HG03460 (cell line): ENCODE results near the gene MLX.
"Not testable (repeated sequence)": the region's sequence is repeated elsewhere in the genome, so short reads cannot be mapped to it uniquely, and the experiment has no call there.

Source experiments
- ATAC-seq: cut with Tn5 transposase; IDR thresholded peaks from one replicate; pipeline ENCODE4 v1.9.1; 2021; ENCODE audit not compliant: unreplicated experiment

Gene MLX

GRCh38 chr17:42577532-42578281, 10.8 kb downstream of the MLX start, which contains the start of gene PSMC3IP:
Gene PSMC3IP, minus strand, starts transcription at chr17:42577729. Its CDS starts 43 bp downstream, at chr17:42577686.
- peak; percentile 70 for ATAC-seq

GRCh38 chr17:42578282-42578869, 11.5 kb downstream of the MLX start:
- ATAC-seq = peak; percentile 40

- no peak for ATAC-seq
These were observed 13.1 kb downstream of the MLX start for GRCh38 chr17:42579794-42580551.

- no peak for ATAC-seq
These were observed 14.9 kb downstream of the MLX start for GRCh38 chr17:42581744-42582270.

GRCh38 chr17:42584880-42585279, 18.0 kb downstream of the MLX start:
- no peak for ATAC-seq

GRCh38 chr17:42585353-42585752, 18.5 kb downstream of the MLX start:
- ATAC-seq = no peak

GRCh38 chr17:42586514-42587230, 19.8 kb downstream of the MLX start:
- no peak for ATAC-seq

GRCh38 chr17:42590886-42591285, 24.0 kb downstream of the MLX start:
- no peak for ATAC-seq

GRCh38 chr17:42591411-42591810, 24.5 kb downstream of the MLX start:
- ATAC-seq = no peak

GRCh38 chr17:42596386-42596785, 29.5 kb downstream of the MLX start:
- ATAC-seq = no peak

- no peak for ATAC-seq
These were observed 32.0 kb downstream of the MLX start for GRCh38 chr17:42598905-42599304.

GRCh38 chr17:42603318-42603717, 36.4 kb downstream of the MLX start:
- no peak for ATAC-seq

- ATAC-seq = no peak
These were observed 40.9 kb downstream of the MLX start for GRCh38 chr17:42607769-42608168.

- ATAC-seq = peak; percentile 39
These were observed 41.6 kb downstream of the MLX start for GRCh38 chr17:42608305-42609181.

- peak; percentile 79 for ATAC-seq
These were observed 42.4 kb downstream of the MLX start, which contains the start of the genes RETREG3 and TUBG1 for GRCh38 chr17:42609182-42609813. Gene RETREG3, minus strand, starts transcription at chr17:42609374. Its CDS starts 50 bp downstream, at chr17:42609324. Gene TUBG1, plus strand, starts transcription at chr17:42609683. Its CDS starts 55 bp downstream, at chr17:42609738.

GRCh38 chr17:42609814-42610801, 43.2 kb downstream of the MLX start:
- ATAC-seq = not testable (repeated sequence)

GRCh38 chr17:42612013-42612412, 45.1 kb downstream of the MLX start:
- no peak for ATAC-seq

GRCh38 chr17:42613699-42614295, 46.9 kb downstream of the MLX start:
- no peak for ATAC-seq
